ENCODE results near the gene CELA2A.
"Not testable (repeated sequence)": the region's sequence is repeated elsewhere in the genome, so short reads cannot be mapped to it uniquely, and the experiment has no call there.

Gene CELA2A

GRCh38 chr1:15445390-15446122, 11.0 kb upstream of the CELA2A start:
- DNase-seq: no peak

GRCh38 chr1:15446212-15446611, 10.3 kb upstream of the CELA2A start:
- no peak for DNase-seq

GRCh38 chr1:15448877-15449462, 7.6 kb upstream of the CELA2A start:
- DNase-seq: no peak

DNA sequence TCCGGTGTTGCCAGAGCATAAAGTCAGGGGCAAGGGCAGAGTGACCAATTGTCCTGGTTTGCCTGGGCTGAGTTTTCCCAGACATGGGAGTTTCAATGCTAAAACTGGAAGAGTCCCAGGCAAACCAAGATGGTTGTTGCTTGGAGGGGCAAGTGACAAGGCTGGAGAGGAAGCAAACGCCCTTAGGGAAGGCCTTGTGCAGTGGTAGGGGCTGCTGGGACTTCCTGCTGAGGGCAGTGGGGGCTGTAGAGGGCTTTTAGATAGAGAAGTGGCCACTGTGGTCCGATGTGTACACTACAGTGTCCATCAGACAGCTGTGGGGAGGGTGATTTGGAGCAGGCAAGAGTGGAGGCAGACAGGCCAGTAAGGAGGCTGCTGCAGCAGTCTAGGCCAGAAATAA, 7.0 kb upstream of the CELA2A start:
- no peak for DNase-seq

DNA sequence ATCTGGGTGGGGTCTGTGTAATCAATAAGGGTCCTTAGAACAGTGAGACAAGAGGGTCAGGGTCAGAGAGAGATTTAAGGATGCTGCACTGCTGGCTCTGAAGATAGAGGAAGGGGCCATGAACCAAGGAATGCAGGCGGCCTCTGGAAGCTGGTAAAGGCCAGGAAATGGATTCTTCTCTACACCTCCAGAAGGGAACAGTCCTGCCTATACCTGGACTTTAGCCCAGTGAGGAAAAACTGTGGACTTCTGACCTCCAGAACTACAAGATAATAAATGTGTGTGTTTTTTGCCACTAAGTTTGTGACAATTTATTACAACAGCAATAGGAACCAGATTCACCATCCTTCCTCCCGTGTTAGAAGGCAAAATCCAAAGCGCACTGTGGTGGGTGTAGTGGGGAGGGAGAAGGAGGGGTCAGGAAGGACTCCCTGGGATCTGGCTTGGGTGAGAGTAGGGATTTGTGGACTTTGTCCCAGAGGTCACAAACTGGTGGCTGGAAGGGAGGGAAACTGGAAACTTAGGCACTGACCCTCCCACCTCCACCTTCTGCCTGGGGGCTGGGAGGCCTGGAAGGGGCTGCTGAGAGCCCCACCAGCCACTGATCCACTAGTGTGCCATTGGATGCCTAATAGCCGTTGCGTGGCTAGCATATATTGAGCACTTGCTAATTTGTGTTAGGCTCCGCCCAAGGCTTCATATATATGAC, 5.4 kb upstream of the CELA2A start:
- no peak for DNase-seq

GRCh38 chr1:15452216-15452615, 4.3 kb upstream of the CELA2A start:
- no peak for DNase-seq

DNA sequence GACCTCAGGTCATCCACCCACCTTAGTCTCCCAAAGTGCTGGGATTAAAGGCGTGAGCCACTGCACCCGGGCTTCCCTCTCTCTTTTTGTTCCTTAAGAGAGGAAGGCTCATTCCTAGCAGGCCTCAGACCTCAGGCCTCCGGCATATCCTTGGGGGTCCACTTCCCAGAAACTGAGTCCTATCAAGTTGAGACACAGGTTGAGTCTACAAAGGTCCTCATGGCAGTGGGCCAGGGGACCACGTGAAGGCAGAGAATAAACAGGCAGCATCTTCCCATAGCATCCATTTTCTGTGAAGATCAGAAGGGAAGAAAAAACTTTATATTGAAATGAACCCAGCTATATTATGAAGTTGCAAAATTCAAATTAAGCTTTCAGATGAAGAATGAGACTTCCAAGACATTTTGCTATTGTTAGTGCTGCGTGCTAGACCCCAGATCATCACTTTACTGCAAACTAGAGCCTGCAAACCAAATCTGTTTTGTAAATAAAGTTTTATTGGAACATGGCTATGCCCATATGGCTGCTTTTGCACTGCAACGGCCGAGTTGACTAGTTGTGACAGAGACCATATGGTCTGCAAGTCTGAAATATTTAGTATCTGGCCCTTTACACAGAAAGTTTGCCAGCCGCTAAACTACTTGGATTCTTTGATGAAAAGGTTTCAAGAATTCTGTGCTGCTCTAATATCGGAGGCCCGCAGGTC, 3.5 kb upstream of the CELA2A start:
- DNase-seq: no peak

DNA sequence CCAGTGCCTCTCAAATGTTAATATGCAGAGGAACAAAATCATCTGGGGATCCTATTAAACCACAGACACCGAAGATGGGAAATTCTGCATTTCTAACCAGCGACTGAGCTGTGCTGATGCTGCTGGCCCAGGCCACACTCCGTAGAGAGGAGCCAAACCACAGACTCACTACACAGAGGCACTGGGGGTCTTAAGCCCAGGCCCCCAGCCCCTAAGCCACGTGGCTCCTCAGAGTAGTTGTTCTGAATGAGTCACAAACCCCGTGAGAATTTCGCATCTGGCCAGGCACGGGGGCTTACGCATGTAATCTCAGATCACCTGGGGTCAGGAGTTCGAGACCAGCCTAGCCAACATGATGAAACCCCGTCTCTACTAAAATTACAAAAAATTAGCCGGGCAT, 2.8 kb upstream of the CELA2A start:
- no peak for DNase-seq

- DNase-seq: no peak
Measured at GRCh38 chr1:15454256-15454655, 2.3 kb upstream of the CELA2A start.

DNA sequence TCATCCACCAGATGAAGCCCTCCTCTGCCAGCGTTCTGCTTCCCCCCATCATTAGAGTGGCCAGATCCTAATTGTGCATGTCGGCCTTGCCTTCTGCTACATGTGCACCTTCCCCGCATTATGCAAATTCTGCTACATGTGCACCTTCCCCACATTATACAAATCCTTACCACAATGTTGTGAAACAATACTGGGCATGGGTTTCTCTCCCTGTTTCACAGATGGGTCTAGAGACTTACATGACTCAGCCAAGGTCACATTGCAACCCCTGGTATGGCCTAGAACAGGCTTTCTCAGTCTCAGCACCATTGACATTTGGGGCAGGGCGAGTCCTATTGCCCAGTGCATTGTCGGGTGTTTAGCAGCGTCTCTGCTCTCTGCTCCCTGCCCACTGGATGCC, 1.0 kb upstream of the CELA2A start:
- no peak for DNase-seq

- DNase-seq: no peak
Measured at GRCh38 chr1:15457585-15457984, 1.1 kb downstream of the CELA2A start.

DNA sequence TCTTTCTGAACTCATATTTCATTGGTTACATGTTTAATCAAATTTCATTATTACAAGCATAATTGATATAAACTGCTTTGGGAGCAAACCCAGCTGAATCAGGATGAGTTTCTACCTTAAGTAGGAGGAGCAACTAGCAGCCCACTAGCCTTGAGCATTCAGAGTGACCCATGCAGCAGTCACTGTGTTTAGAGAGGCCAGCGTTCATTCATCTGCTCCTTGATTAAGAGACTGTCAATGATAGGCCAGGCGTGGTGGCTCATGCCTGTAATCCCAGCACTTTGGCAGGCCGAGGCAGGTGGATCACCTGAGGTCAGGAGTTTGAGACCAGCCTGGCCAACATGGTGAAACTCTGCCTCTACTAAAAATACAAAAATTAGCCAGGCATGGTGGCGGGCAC, 1.9 kb downstream of the CELA2A start:
- not testable (repeated sequence) for DNase-seq

DNA sequence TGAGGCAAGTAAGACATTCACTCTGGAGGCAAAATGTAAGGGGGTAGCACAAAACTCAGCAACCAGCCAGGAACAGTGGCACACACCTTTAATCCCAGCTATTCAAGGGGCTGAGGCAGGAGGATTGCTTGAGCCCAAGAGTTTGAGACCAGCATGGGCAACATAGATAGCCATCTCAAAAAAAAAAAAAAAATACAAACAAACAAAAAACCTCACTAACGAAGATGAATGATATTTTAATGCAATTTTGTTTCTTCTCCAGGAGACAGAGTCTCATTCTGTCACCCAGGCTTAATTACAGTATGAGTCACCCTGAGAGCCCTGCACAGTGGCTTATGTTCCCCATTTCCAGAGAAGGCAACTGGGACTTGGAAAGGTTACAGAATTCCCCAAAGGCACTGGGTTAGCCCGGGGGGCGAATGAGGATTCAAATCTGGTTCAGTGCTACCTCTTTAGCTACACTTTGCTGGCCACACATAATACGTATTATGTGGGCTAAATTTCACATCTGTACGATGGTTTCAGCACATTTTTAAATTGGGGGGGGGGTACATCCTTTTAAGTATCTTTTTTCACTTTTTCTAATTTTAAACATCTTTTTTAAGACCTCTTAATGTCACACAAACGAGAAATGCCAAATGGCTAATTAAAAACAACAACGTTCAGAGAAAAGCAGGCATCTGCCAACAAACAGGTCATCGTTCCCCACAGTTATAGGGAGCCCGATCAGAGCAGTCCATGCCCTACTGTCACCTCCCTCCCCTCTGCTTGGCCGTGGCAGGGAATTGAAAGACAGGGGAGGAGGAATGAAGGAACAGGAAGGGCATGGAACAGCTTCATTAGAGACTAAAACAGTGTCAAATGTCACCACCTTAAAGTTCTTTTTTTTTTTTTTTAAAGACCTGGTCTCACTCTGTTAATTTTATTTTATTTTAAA, 3.5 kb downstream of the CELA2A start:
- peak; percentile 65 for DNase-seq

DNA sequence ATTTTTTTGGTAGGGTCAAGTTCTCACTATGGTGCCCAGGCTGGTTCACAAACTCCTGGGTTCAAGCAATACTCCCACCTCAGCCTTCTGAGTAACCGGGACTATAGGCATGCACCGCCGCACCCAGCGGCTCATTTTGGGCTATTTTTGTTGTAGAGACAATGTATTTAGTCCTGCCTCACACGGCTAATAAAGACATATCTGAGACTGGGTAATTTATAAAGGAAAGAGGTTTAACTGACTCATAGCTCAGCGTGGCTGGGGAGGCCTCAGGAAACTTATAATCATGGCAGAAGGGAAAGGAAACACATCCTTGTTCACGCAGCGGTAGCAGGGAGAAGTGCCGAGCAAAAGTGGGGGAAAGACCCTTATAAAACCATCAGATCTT, 4.2 kb downstream of the CELA2A start:
- no peak for DNase-seq

DNA sequence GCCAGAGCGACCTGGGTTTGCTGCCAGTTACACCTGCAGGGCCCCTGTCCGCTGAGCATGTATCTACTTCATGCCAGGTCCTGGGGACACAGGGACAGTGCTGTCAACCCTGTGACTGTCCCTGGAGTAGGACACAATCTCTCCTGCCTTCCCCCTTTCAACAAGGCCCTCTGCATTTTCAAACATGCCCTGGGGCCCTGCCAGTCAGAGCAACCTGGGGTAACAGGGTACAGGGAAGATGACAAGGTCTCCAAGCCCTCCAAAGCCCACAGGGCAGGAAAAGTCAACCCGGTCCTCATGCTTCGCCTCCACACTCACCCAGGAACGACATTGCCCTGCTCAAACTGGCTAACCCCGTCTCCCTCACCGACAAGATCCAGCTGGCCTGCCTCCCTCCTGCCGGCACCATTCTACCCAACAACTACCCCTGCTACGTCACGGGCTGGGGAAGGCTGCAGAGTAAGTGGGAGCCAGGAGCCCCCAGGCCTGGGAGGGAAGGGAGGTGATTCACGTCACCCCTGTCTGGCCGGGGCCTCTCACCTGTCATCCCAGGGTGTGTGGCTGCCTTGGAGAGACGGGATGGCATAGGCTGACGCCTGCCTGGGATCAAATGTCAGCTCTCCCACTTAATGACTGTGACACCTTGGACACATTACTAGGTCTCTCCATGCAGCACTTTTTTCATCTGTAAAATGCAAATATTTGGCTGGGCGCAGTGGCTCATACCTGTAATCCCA, 6.7 kb downstream of the CELA2A start:
- DNase-seq: not testable (repeated sequence)

DNA sequence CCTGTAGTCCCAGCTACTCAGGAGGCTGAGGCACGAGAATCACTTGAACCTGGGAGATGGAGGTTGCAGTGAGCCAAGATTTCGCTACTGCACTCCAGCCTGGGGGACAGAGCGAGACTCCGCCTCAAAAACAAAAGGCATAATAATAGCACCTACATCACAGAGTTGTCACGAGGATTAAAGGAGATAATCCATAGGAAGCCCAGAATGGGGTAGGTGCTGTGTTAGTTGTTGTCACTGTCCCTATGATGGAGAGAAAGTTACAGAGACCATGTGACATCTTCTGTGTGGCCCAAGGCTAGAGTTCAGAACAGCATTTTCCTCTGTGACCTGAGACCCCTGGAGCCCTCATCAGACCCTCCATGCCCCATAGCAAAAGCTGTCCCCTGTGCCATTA, 7.4 kb downstream of the CELA2A start:
- DNase-seq: not testable (repeated sequence)

DNA sequence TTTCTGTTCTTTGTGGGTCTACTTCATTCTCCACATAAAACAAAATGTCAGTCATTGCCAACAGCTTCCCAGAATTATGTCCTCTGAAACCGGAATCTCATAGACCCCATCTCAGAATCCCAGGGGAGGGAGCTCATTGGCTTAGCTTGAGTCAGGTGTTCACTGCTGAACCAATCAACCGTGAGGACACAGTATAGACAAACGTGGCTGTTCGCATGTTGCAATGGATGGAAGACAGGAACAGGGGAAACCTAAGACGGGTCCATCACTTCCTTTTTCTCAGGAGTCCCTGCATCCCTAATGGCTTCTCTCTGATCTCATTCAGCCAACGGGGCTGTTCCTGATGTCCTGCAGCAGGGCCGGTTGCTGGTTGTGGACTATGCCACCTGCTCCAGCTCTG, 9.1 kb downstream of the CELA2A start:
- no peak for DNase-seq

DNA sequence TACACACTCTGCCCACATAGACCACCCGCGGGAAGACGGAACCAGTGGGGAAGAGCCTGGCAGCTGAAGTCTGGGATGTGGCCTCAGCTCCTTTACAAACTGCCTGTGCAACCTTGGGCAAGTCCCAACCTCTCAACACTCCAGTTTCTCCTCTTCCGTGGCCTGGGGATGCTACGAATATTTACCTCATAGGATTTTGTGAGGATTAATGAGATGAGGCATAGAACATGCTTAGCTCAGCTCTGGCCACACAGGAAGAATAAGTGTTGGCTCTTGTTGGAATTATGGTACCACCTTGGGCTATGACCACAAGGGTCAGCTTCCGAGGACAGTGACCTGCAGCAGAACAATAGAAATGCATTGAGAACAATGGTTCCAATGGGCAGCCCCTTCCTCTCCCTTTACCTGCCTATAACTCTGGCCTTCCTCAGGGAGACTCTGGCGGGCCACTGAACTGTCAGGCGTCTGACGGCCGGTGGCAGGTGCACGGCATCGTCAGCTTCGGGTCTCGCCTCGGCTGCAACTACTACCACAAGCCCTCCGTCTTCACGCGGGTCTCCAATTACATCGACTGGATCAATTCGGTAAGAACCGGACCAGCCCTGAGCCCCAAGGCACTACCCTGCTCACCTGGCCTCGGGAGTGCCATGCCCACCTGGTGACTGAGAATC, 10.6 kb downstream of the CELA2A start:
- not testable (repeated sequence) for DNase-seq

- DNase-seq: no peak
Measured at GRCh38 chr1:15468145-15468544, 11.6 kb downstream of the CELA2A start.

DNA sequence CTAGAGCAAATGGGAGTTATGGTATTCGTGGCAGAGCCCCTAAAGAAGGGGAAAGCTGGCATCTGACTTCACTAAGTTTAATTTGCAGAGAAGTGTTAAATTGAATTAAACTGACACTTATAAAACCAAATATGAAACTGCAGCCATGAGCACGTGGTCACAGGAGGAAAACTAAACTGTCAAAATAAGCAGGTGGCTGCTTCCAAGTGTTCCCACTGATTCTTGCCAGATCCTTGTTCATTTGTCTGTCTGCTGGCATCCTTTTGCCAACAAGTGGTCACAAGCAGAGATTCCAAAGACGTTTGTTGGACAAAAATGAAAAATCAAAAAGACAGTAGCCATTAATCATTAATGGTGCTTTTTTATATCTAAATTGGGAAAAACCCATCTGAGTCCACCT, 12.8 kb downstream of the CELA2A start:
- no peak for DNase-seq

DNA sequence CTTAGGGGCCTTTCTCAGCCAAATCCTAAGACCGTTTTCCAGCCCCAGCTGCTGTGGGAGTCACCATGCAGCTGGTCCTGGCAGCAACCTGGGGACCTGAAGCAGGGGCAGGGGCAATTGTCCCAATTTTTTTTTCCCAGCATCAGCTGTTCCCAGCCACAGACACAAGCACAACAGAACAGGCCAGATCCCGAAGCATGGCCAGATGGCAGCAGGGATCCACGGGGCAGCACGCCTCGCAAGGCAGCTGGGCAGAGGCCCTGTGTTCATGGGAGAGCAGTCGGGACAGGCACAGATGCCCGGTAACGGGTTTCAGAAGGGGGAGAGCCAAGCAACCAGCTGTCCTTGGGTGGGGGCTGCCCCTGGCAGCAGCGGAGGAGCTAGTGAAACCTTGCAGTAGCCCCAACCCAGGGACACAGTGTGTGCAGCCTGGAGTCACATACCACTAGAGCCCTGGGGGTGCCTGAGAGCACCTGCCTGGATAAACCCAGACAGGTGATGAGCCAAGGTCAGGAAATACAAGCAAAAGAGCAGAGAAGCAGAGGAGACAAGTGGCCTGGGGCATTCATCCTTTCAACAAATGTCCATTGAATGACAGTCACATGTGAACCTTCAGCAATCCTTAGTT, 13.4 kb downstream of the CELA2A start:
- DNase-seq: not testable (repeated sequence)

Measured in islet precursor cell (in vitro differentiated cells).